Lung (tissue), 12 donors: Measurements from ENCODE around the gene NAT8L. TPM values are rescaled to one million over a fixed set of nuclear protein-coding genes. Genes with fewer than 3 reads are reported as not detected.
A peak's percentile ranks its signal among the peaks of the same experiment; 100 is the strongest.

Experiments
- ATAC-seq: fragments of 200-7000 bp; cut with Tn5 transposase; one replicate; pipeline ENCODE4 v1.9.1; 2020; ENCODE audit warnings: moderate number of reproducible peaks; ENCODE audit not compliant: insufficient read depth, low FRiP score
- DNase-seq, 3 donors: peaks; one replicate each; pipeline ENCODE4 v3.0.0-alpha.2; 2013 to 2017
- H3K27ac ChIP-seq, 2 donors: one replicate each; pipeline ENCODE4 v1.5.1; 2013; ENCODE audit warnings: mild to moderate bottlenecking in 2 of 2, moderate library complexity in 2 of 2, control low read depth in 1 of 2, inconsistent platforms in 1 of 2, low read depth in 1 of 2, low read length in 1 of 2
- H3K27me3 ChIP-seq, 3 donors: one replicate each; pipeline ENCODE4 v1.5.1; 2013; ENCODE audit warnings: low read length in 2 of 3; ENCODE audit not compliant: control insufficient read depth in 3 of 3, insufficient read depth in 3 of 3
- H3K36me3 ChIP-seq, 4 donors: one replicate each; pipeline ENCODE4 v1.5.1; 2013; ENCODE audit warnings: low read length in 4 of 4, mild to moderate bottlenecking in 1 of 4, moderate library complexity in 1 of 4; ENCODE audit not compliant: control insufficient read depth in 4 of 4, insufficient read depth in 4 of 4
- H3K4me1 ChIP-seq, 5 donors: one replicate each; pipeline ENCODE4 v1.5.1; 2013; ENCODE audit warnings: low read length in 5 of 5, mild to moderate bottlenecking in 2 of 5, moderate library complexity in 1 of 5; ENCODE audit not compliant: control insufficient read depth in 5 of 5, insufficient read depth in 5 of 5
- H3K4me3 ChIP-seq: one replicate; pipeline ENCODE4 v1.5.1; 2013; ENCODE audit warnings: mild to moderate bottlenecking, control low read depth, moderate library complexity
- H3K9ac ChIP-seq, 2 donors: one replicate each; pipeline ENCODE4 v1.5.1; 2013; ENCODE audit warnings: low read length in 2 of 2, control low read depth in 1 of 2; ENCODE audit not compliant: insufficient read depth in 1 of 2
- H3K9me3 ChIP-seq, 4 donors: one replicate each; pipeline ENCODE4 v1.5.1; 2013; ENCODE audit warnings: low read length in 3 of 4, mild to moderate bottlenecking in 1 of 4, moderate library complexity in 1 of 4; ENCODE audit not compliant: control insufficient read depth in 4 of 4, insufficient read depth in 3 of 4
- CTCF ChIP-seq: IDR thresholded peaks from 2 replicates; pipeline ENCODE4 v1.5.1; 2012; ENCODE audit warnings: mild to moderate bottlenecking; ENCODE audit errors: control extremely low read depth, extremely low read depth
- WGBS, 2 donors: extraction: QIAGEN DNeasy Blood & Tissue Kit; methylation state at CpG; one replicate each; pipeline ENCODE4 v1.1.7; 2013; 5-methylcytosine and 5-hydroxymethylcytosine counted together
- polyA plus RNA-seq, 2 donors: library from polyadenylated mRNA; stranded (reverse); fragments of 200-250 nt; gene quantifications; one replicate each; pipeline ENCODE4 v1.2.1, GENCODE V29; 2013
- total RNA-seq, 2 donors: library from RNA; depleted of rRNA in 1 of 2; stranded (reverse); fragments of >200 nt in 1 of 2; gene quantifications; one replicate each; pipeline ENCODE4 v1.2.1, GENCODE V29; 2014 to 2021
- donor health status: control.
- donor health status: control.
- donor health status: Bipolar disorder and iron deficiency.
- donor health status: healthy.
- donor health status: DM: yes; HTN: yes; CAD: no.

NAT8L gene
- total and polyA plus RNA-seq, 4 donors, result 0.05 to 0.46 (median 0.17) TPM

GRCh38 chr4:2071912-2072867, 13.1 kb downstream of the NAT8L start:
- peak in 1 of 3 donors; percentile 35 for DNase-seq
- Histone ChIP-seq H3K9me3 (peaks cover 0 to 2% (median 0%) of the 10 kb centered on the region in 4 donors), H3K27me3 (peaks cover 0 to 4% (median 0%) of the 10 kb centered on the region in 3 donors), H3K27ac (no peak overlapping the region), H3K4me1 (peaks cover 0 to 12% (median 0%) of the 10 kb centered on the region in 5 donors), H3K36me3 (no peaks in the 10 kb centered on the region), H3K4me3 (no peak overlapping the region), H3K9ac (no peak overlapping the region)
- no peak for ATAC-seq
- no peak for TF ChIP-seq CTCF
- WGBS, 2 donors, result 64 to 83% methylated on average over 25 to 28 of the region's 28 CpGs

- Histone ChIP-seq H3K36me3 (no peaks in the 10 kb centered on the region), H3K27me3 (peaks cover 0 to 4% (median 0%) of the 10 kb centered on the region in 3 donors), H3K27ac (no peak overlapping the region), H3K4me1 (peaks cover 0 to 12% (median 0%) of the 10 kb centered on the region in 5 donors), H3K4me3 (no peak overlapping the region), H3K9me3 (no peaks in the 10 kb centered on the region), H3K9ac (no peak overlapping the region)
- TF ChIP-seq CTCF, result no peak
- no peak for ATAC-seq
- 87 to 92% methylated on average over 20 of the region's 20 CpGs for WGBS, 2 donors
- DNase-seq, result peak in 1 of 3 donors; percentile 11
Measured at GRCh38 chr4:2072971-2073807, 14.1 kb downstream of the NAT8L start.

GRCh38 chr4:2073808-2074481, 14.8 kb downstream of the NAT8L start:
- no peak for TF ChIP-seq CTCF

More at GRCh38 chr4:2073808-2074481, 14.8 kb downstream of the NAT8L start:
- Histone ChIP-seq H3K36me3 (no peaks in the 10 kb centered on the region), H3K4me1 (peaks cover 0 to 12% (median 0%) of the 10 kb centered on the region in 5 donors), H3K4me3 (no peak overlapping the region), H3K27ac (no peak overlapping the region), H3K9me3 (no peaks in the 10 kb centered on the region), H3K27me3 (peaks cover 0 to 4% (median 0%) of the 10 kb centered on the region in 3 donors), H3K9ac (no peak overlapping the region)
- ATAC-seq (no peak), DNase-seq (peak in 1 of 3 donors; percentile 9)
- 80 to 85% methylated on average over 20 of the region's 20 CpGs for WGBS, 2 donors
